Sigmoid colon (tissue), 7 donors: Measurements from ENCODE around the gene SCARB1. TPM values are rescaled to one million over a fixed set of nuclear protein-coding genes. Genes with fewer than 3 reads are reported as not detected.
"Not testable (repeated sequence)": the region's sequence is repeated elsewhere in the genome, so short reads cannot be mapped to it uniquely, and the experiment has no call there.

Experiments
- DNase-seq: peaks from one replicate; pipeline ENCODE4 v3.0.0-alpha.2; 2019
- H3K27ac ChIP-seq, 4 donors: fragments of 200-600 bp; sonication (generic); one replicate each; pipeline ENCODE4 v1.5.1; 2016 to 2019; ENCODE audit warnings: mild to moderate bottlenecking in 1 of 4
- H3K27me3 ChIP-seq, 3 donors: fragments of 200-600 bp; sonication (generic); one replicate each; pipeline ENCODE4 v1.5.1; 2019; ENCODE audit warnings: mild to moderate bottlenecking in 1 of 3
- H3K36me3 ChIP-seq, 4 donors: fragments of 200-600 bp; sonication (generic); one replicate each; pipeline ENCODE4 v1.5.1; 2016 to 2019
- H3K4me1 ChIP-seq, 4 donors: fragments of 200-600 bp; sonication (generic); one replicate each; pipeline ENCODE4 v1.5.1; 2017 to 2019
- H3K4me3 ChIP-seq, 4 donors: fragments of 200-600 bp; sonication (generic); one replicate each; pipeline ENCODE4 v1.5.1; 2017 to 2019; ENCODE audit warnings: mild to moderate bottlenecking in 2 of 4, moderate library complexity in 1 of 4
- H3K9me3 ChIP-seq, 4 donors: fragments of 200-600 bp in 3 of 4; sonication (generic) in 3 of 4; one replicate each; pipeline versions ENCODE4 v1.5.1 to v1.6.1; 2013 to 2019
- CTCF ChIP-seq, 4 experiments: fragments of 450-650 bp in 3 of 4; fragments of 200-600 bp in 1 of 4; IDR thresholded peaks; one replicate each; pipeline ENCODE4 v1.5.1; 2016 to 2019; ENCODE audit warnings: antibody characterized with exemption in 4 of 4, mild to moderate bottlenecking in 3 of 4, moderate library complexity in 2 of 4
- EP300 ChIP-seq, 4 donors: sonication (generic); formaldehyde crosslinking; IDR thresholded peaks; one replicate each; pipeline ENCODE4 v1.6.1; 2017; ENCODE audit warnings: antibody characterized with exemption in 4 of 4
- POLR2A ChIP-seq, 2 donors: fragments of 450-650 bp; IDR thresholded peaks; one replicate each; pipeline ENCODE4 v1.6.1; 2016; ENCODE audit warnings: antibody characterized with exemption in 2 of 2, mild to moderate bottlenecking in 2 of 2, moderate library complexity in 2 of 2
- POLR2AphosphoS5 ChIP-seq, 4 donors: sonication (generic); formaldehyde crosslinking; IDR thresholded peaks; one replicate each; pipeline ENCODE4 v1.6.1; 2017; ENCODE audit warnings: antibody characterized with exemption in 4 of 4
- WGBS, 2 donors: extraction: QIAGEN DNeasy Blood & Tissue Kit; methylation state at CpG; one replicate each; pipeline ENCODE4 v1.1.7; 2013; 5-methylcytosine and 5-hydroxymethylcytosine counted together
- intact Hi-C: fragments of 100-400 bp; cut with DNase I; formaldehyde crosslinking; loops from one replicate; pipeline ENCODE4 v1.15.1; 2023
- polyA plus RNA-seq, 3 donors: library from polyadenylated mRNA; stranded (reverse); fragments of 200-250 nt; gene quantifications; one replicate each; pipeline ENCODE4 v1.2.3, GENCODE V29; 2013
- total RNA-seq, 4 donors: library from RNA; depleted of rRNA; stranded (reverse); fragments of >200 nt; gene quantifications; one replicate each; pipeline ENCODE4 v1.1.0, GENCODE V29; 2016
- donor health status: healthy with polysubstance abuse.
- donor health status: Bipolar disorder and iron deficiency.
- donor health status: healthy.

The SCARB1 gene
- total and polyA plus RNA-seq, 7 donors = 4.2 to 36.4 (median 11.4) TPM

DNA sequence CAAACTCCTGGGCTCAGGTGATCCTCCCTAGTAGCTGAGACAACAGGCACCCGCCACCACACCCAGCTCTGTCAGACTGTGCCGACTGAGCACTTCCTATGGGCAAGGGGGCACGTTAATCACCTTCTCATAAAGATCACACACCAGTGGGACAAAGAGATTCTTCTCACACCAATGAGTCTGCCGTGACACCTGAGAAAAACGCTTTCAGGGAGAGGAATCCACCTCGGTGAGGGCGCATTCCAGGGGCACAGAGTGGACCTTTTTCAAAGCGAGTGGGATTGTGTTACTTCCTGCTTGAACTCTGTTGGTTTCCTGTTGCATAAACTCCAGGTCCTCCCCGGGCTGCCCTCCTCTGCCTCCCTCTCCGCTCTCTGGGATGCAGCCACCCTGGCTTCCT lies 17.5 kb upstream of the SCARB1 start:
- no peaks in the 10 kb centered on the region for H3K4me1 ChIP-seq
- H3K36me3 ChIP-seq = no peaks in the 10 kb centered on the region
- no peak for DNase-seq
- no peak overlapping the region for H3K27ac ChIP-seq
- 49 to 75% methylated on average over 10 of the region's 10 CpGs for WGBS, 2 donors
- TF ChIP-seq POLR2AphosphoS5 (IDR thresholded peaks at IDR 0.05) = no peak
- H3K4me3 ChIP-seq = no peak overlapping the region
- H3K9me3 ChIP-seq = no peaks in the 10 kb centered on the region
- intact Hi-C loops = no loop called here
- no peaks in the 10 kb centered on the region for H3K27me3 ChIP-seq

DNA sequence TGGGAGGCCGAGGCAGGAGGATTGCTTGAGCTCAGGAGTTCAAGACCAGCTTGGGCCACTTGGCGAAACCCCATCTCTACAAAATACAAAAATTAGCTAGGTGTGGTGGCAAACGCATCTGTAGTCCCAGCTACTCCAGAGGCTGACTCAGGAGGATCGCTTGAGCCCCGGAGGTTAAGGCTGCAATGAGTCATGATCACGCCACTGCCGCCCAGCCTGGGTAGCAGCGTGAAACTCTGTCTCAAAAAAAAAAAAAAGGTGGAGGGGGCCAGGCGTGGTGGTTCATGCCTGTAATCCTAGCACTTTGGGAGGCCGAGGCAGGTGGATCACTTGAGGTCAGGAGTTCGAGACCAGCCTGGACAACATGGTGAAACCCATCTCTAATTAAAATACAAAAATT lies 16.7 kb upstream of the SCARB1 start:
- H3K27ac ChIP-seq, intact Hi-C loops, DNase-seq, H3K27me3 ChIP-seq, H3K9me3 ChIP-seq, H3K36me3 ChIP-seq, H3K4me3 ChIP-seq, H3K4me1 ChIP-seq: not testable (repeated sequence)
- 87 to 90% methylated on average over 11 of the region's 11 CpGs for WGBS, 2 donors

GRCh38 chr12:124878795-124879516 lies 15.3 kb upstream of the SCARB1 start:
- Histone ChIP-seq H3K9me3 (no peaks in the 10 kb centered on the region), H3K4me3 (no peak overlapping the region), H3K4me1 (no peaks in the 10 kb centered on the region), H3K36me3 (no peaks in the 10 kb centered on the region), H3K27ac (no peak overlapping the region), H3K27me3 (no peaks in the 10 kb centered on the region)
- intact Hi-C loops = no loop called here
- DNase-seq = no peak
- TF ChIP-seq POLR2A (IDR thresholded peaks at IDR 0.05) (no peak), EP300 (IDR thresholded peaks at IDR 0.05) (no peak), POLR2AphosphoS5 (IDR thresholded peaks at IDR 0.05) (no peak), CTCF (IDR thresholded peaks at IDR 0.05) (no peak)
- 95% methylated on average over 18 of the region's 18 CpGs for WGBS, 2 donors

DNA sequence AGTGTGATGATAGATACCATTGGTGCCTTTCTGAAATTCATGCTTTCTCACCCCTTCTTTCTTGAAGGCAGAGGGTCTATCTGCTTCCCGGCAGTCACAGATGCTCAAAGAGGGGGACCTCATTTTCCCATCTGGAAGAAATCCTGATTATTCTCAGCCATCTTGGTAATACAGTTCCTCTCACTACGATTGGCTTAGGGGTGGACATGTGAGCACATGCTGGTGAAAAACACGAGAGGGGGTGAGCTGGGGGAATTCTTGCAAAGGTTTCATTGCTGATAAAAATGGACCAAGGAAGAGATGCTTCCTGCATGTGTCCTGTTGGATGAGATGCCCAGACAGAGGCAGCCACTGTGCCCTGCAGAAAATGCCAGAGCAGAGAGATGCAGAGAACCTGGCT lies 13.8 kb upstream of the SCARB1 start:
- H3K9me3 ChIP-seq = no peaks in the 10 kb centered on the region
- TF ChIP-seq CTCF (IDR thresholded peaks at IDR 0.05) (no peak), POLR2A (IDR thresholded peaks at IDR 0.05) (no peak), EP300 (IDR thresholded peaks at IDR 0.05) (no peak), POLR2AphosphoS5 (IDR thresholded peaks at IDR 0.05) (no peak)
- intact Hi-C loops = no loop called here
- no peak overlapping the region for H3K4me3 ChIP-seq
- no peak for DNase-seq
- no peak overlapping the region for H3K27ac ChIP-seq
- 85 to 87% methylated on average over 3 of the region's 3 CpGs for WGBS, 2 donors
- no peaks in the 10 kb centered on the region for H3K36me3 ChIP-seq
- H3K27me3 ChIP-seq = no peaks in the 10 kb centered on the region
- H3K4me1 ChIP-seq = no peaks in the 10 kb centered on the region

DNA sequence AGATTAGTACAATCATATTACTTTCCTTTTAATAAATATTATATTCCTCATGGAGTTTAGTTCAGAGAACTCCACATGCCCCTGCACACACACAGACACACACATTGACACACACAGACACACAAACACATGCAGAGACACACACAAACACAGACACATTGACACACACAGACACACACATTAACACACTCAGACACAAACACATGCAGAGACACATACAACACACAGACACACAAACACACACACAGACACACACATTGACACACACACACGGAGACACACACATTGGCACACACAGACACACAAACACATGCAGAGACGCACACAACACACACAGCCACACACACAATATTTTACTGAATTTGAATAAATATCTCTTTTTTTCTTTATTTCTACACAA lies 12.5 kb upstream of the SCARB1 start:
- TF ChIP-seq POLR2A (IDR thresholded peaks at IDR 0.05) = no peak
- no peak for TF ChIP-seq POLR2AphosphoS5 (IDR thresholded peaks at IDR 0.05)
- no peak for TF ChIP-seq CTCF (IDR thresholded peaks at IDR 0.05)
- TF ChIP-seq EP300 (IDR thresholded peaks at IDR 0.05) = no peak
- intact Hi-C loops = no loop called here
- no peak for DNase-seq
- Histone ChIP-seq H3K4me3 (no peak overlapping the region), H3K9me3 (no peaks in the 10 kb centered on the region), H3K27me3 (no peaks in the 10 kb centered on the region), H3K4me1 (no peaks in the 10 kb centered on the region), H3K36me3 (no peaks in the 10 kb centered on the region), H3K27ac (no peak overlapping the region)
- 47 to 81% methylated on average over 2 of the region's 2 CpGs for WGBS, 2 donors

DNA sequence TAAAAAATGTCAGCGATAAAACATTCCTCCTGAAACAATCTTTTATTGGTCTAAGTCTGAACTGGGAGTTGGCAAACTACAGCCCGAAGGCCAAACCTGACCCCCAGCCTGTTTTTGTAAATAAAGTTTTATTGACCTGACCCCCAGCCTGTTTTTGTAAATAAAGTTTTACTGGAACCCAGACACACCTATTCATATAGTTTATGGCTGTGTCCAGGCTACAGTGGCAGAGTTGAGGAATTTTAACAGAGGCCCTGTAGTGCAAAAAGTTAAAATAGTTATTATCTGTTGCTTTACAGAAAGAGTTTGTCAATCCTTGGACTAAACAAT lies 12.1 kb upstream of the SCARB1 start:
- H3K36me3 ChIP-seq = no peaks in the 10 kb centered on the region
- no peak for DNase-seq
- H3K27ac ChIP-seq = no peak overlapping the region
- 27 to 69% methylated on average over 2 of the region's 2 CpGs for WGBS, 2 donors
- H3K9me3 ChIP-seq = no peaks in the 10 kb centered on the region
- no peaks in the 10 kb centered on the region for H3K4me1 ChIP-seq
- no peak overlapping the region for H3K4me3 ChIP-seq
- TF ChIP-seq POLR2AphosphoS5 (IDR thresholded peaks at IDR 0.05) = no peak
- no peak for TF ChIP-seq POLR2A (IDR thresholded peaks at IDR 0.05)
- no peak for TF ChIP-seq EP300 (IDR thresholded peaks at IDR 0.05)
- no peak for TF ChIP-seq CTCF (IDR thresholded peaks at IDR 0.05)
- no peaks in the 10 kb centered on the region for H3K27me3 ChIP-seq
- intact Hi-C loops = no loop called here
